GM12801 (cell line): ENCODE data around the gene MYH7B.

Experiments
- CTCF ChIP-seq: IDR thresholded peaks from one replicate; pipeline ENCODE4 v1.5.1; 2011; ENCODE audit warnings: control low read depth; ENCODE audit not compliant: insufficient read length; ENCODE audit errors: extremely low read depth

The MYH7B gene

GRCh38 chr20:34931771-34932170 is 23.9 kb upstream of the MYH7B start:
- TF ChIP-seq CTCF = no peak

DNA sequence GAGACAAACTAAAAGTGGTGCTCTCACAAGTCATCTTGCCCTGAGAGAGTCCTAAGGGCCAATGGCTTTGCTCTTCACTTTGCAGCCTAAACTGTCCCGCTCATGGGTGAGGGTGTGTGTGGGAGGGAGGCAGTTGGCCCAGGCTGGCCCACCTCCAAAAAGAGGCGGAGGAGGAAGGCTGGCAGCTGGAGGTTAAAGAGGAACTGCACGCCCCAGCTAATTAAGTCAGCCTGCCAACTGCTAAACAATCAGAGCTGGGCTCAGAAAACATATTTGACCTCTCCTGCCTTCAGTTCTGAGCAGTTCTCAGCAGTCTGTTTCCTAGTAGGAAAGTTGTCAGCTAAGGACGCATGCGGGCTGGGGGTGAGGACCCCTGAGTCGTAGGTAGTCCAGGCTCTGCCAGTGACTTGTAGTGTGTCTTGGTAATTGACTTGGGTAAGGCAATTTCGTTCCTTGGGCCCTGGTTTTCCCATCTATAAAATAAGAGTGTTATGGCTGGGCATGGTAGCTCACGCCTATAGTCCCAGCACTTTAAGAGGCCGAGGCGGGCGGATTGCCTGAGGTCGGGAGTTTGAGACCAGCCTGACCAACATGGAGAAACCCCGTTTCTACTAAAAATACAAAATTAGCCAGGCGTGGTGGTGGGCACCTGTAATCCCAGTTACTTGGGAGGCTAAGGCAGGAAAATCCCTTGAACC is 17.1 kb upstream of the MYH7B start:
- TF ChIP-seq CTCF = no peak

DNA sequence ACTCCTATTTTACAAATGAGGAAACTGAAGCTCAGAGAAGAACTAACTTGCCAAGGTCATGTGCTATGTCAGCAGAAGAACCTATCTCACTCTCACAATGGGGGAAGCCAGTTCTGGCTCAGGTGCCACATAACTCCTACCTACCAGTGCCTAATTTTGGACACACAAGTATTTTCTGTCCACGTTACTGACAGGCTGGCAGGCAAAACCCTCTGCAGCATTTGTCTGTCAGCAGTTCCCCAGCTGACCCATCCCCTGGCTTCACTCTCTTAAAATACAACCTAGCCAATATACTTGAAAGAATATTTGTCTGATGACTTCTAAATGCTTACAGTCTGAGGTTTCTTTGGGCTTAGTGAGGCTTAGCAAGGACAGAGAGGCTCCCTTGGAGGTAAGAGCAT is 15.6 kb upstream of the MYH7B start:
- no peak for TF ChIP-seq CTCF

- TF ChIP-seq CTCF = no peak
Observed at GRCh38 chr20:34941226-34941625, 14.4 kb upstream of the MYH7B start.

GRCh38 chr20:34942301-34942700 is 13.4 kb upstream of the MYH7B start:
- no peak for TF ChIP-seq CTCF

GRCh38 chr20:34943808-34944567 is 11.7 kb upstream of the MYH7B start:
- no peak for TF ChIP-seq CTCF

GRCh38 chr20:34945315-34946077 is 10.2 kb upstream of the MYH7B start:
- no peak for TF ChIP-seq CTCF
